ENCODE results near the gene ATXN3L.

GRCh38 chrX:13293700-13294099, 26.2 kb downstream of the ATXN3L start:
- TF ChIP-seq CTCF (conservative IDR thresholded peaks at IDR 0.05; ENCODE audit: low read length) = no peak
- no peak for TF ChIP-seq EZH2phosphoT487 (IDR thresholded peaks at IDR 0.05; ENCODE audit: borderline replicate concordance, low read depth, low read length)
